GM12801 (cell line): ENCODE results near the gene MAP4K4.

Source experiments
- TF ChIP-seq, protein P1 (sequence below): IDR thresholded peaks from one replicate; pipeline ENCODE4 v1.5.1; 2011; ENCODE audit warnings: control low read depth; ENCODE audit not compliant: insufficient read length; ENCODE audit errors: extremely low read depth

Gene MAP4K4

DNA sequence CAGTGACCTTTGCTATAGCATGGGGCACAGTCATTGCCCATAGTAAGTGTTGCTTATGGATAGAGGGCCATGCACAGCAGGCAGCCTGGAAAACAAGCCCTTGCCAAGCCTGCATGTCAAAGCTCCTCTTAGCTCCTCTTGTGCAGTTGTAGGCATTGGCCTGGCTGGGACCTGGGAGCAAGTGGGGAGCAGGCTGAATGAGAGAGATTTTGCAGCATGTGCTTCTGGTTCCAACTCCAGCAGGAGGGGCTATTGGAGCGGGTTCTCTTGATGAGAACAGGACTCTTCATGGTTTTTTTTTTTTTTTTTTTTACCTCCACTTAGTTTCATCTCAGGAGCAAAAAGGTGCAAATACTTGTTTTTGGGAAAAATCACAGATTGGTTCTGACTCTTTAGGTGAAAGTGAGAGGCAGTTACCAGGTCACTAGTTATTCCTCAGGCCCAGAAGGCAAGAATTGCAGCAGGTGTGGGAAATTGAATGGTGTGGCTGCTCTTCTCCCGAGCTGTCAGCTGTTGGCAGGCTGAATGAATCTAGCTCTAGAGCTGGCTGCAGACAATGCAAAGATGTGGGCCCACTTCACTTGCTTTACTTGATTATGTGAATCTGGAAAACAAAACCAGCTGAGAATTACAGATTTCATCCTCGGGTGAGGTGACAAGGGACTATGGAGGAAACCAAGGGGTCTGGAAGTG is 95.9 kb downstream of the MAP4K4 start:
- TF ChIP-seq, protein P1, sequence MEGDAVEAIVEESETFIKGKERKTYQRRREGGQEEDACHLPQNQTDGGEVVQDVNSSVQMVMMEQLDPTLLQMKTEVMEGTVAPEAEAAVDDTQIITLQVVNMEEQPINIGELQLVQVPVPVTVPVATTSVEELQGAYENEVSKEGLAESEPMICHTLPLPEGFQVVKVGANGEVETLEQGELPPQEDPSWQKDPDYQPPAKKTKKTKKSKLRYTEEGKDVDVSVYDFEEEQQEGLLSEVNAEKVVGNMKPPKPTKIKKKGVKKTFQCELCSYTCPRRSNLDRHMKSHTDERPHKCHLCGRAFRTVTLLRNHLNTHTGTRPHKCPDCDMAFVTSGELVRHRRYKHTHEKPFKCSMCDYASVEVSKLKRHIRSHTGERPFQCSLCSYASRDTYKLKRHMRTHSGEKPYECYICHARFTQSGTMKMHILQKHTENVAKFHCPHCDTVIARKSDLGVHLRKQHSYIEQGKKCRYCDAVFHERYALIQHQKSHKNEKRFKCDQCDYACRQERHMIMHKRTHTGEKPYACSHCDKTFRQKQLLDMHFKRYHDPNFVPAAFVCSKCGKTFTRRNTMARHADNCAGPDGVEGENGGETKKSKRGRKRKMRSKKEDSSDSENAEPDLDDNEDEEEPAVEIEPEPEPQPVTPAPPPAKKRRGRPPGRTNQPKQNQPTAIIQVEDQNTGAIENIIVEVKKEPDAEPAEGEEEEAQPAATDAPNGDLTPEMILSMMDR: no peak

DNA sequence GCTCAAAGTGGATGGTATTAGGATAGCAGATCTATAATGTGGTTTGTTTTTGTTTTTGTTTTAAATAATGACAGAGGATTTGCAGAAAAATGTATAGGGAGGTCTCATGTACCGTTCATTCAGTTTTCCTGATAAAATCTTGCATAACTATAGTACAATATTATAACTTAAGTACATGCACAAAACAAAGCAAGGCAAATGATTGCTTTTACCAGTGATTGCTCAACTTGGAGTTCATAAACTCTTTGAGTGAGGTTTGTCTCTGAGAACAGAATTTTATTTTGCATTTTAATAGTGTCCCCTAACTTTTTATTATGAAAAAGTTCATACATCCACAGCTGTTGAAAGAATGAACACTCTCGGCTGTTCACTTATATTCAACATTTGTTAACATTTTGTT is 96.6 kb downstream of the MAP4K4 start:
- TF ChIP-seq, protein P1: no peak

GRCh38 chr2:101795033-101795432 is 97.5 kb downstream of the MAP4K4 start:
- TF ChIP-seq, protein P1: no peak

- TF ChIP-seq, protein P1: no peak
Measured at GRCh38 chr2:101796825-101797600, 99.5 kb downstream of the MAP4K4 start.

- TF ChIP-seq, protein P1: no peak
Measured at GRCh38 chr2:101801496-101801895, 104.0 kb downstream of the MAP4K4 start.

GRCh38 chr2:101802329-101802728 is 104.8 kb downstream of the MAP4K4 start:
- TF ChIP-seq, protein P1: no peak

DNA sequence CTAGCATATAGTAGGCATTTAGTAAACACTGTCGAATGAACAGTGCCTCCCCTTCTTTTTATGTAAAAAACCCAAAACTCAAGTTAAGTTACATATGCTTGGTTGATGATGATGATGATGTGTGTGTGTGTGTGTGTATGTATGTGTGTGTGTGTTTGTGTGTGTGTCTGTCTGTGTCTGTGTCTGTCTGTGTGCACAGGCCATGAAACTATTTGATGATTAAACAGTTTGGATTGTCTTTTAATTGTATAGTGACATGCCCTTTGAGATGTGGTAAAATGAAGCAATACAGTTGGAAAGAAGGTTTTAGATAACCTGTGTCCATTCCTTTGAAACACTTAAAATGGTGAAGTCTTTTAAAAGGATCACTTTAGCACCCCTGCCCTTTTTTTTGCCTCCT is 105.6 kb downstream of the MAP4K4 start:
- TF ChIP-seq, protein P1: no peak
